Inflammatory macrophage (primary cell): ENCODE data around the gene CEACAM16.

Experiments
- DNase-seq, 2 donors: peaks; one replicate each; pipeline ENCODE4 v3.0.0-alpha.2; 2020 to 2022

The CEACAM16 gene

GRCh38 chr19:44725251-44725650 lies 26.3 kb downstream of the CEACAM16 start:
- no peak for DNase-seq

GRCh38 chr19:44725684-44726083 lies 26.7 kb downstream of the CEACAM16 start:
- no peak for DNase-seq

- no peak for DNase-seq
Observed at GRCh38 chr19:44726465-44726864, 27.5 kb downstream of the CEACAM16 start.

GRCh38 chr19:44728178-44728577 lies 29.2 kb downstream of the CEACAM16 start:
- no peak for DNase-seq

- DNase-seq, result peak in 1 of 2 donors; percentile 37
Observed at GRCh38 chr19:44729516-44730033, 30.6 kb downstream of the CEACAM16 start.

GRCh38 chr19:44731081-44731480 lies 32.1 kb downstream of the CEACAM16 start:
- DNase-seq, result no peak

GRCh38 chr19:44731622-44732021 lies 32.7 kb downstream of the CEACAM16 start:
- no peak for DNase-seq

- no peak for DNase-seq
Observed at GRCh38 chr19:44732235-44733014, 33.5 kb downstream of the CEACAM16 start.

GRCh38 chr19:44734357-44734756 lies 35.4 kb downstream of the CEACAM16 start:
- no peak for DNase-seq

GRCh38 chr19:44735011-44735410 lies 36.1 kb downstream of the CEACAM16 start:
- DNase-seq, result no peak

- DNase-seq, result peak in 1 of 2 donors; percentile 70
Observed at GRCh38 chr19:44737238-44738071, 38.5 kb downstream of the CEACAM16 start.

- DNase-seq, result no peak
Observed at GRCh38 chr19:44738136-44738535, 39.2 kb downstream of the CEACAM16 start.

- DNase-seq, result peak; percentile 54 to 85
Observed at GRCh38 chr19:44738603-44739558, 39.9 kb downstream of the CEACAM16 start.

- DNase-seq, result no peak
Observed at GRCh38 chr19:44740351-44740824, 41.4 kb downstream of the CEACAM16 start.

- no peak for DNase-seq
Observed at GRCh38 chr19:44741258-44741731, 42.3 kb downstream of the CEACAM16 start.

GRCh38 chr19:44741841-44742329 lies 42.9 kb downstream of the CEACAM16 start:
- DNase-seq, result peak; percentile 96 to 98

- peak in 1 of 2 donors; percentile 55 for DNase-seq
Observed at GRCh38 chr19:44742330-44743061, 43.5 kb downstream of the CEACAM16 start.

GRCh38 chr19:44744871-44745332 lies 46.0 kb downstream of the CEACAM16 start:
- DNase-seq, result no peak

GRCh38 chr19:44745341-44745831 lies 46.4 kb downstream of the CEACAM16 start:
- DNase-seq, result peak in 1 of 2 donors; percentile 60

- DNase-seq, result no peak
Observed at GRCh38 chr19:44745887-44746600, 47.1 kb downstream of the CEACAM16 start.
